HG02623 (cell line): ENCODE data around the gene SLF1.

Source experiments
- ATAC-seq: cut with Tn5 transposase; IDR thresholded peaks from one replicate; pipeline ENCODE4 v1.9.1; 2021; ENCODE audit warnings: moderate library complexity; ENCODE audit not compliant: unreplicated experiment

Gene SLF1

GRCh38 chr5:94660506-94660905 lies 42.0 kb downstream of the SLF1 start:
- ATAC-seq, result no peak

- no peak for ATAC-seq
Measured at GRCh38 chr5:94661086-94661485, 42.6 kb downstream of the SLF1 start.

- ATAC-seq, result no peak
Measured at GRCh38 chr5:94667937-94668336, 49.5 kb downstream of the SLF1 start.

- no peak for ATAC-seq
Measured at GRCh38 chr5:94670726-94671125, 52.3 kb downstream of the SLF1 start.

- no peak for ATAC-seq
Measured at GRCh38 chr5:94672746-94673145, 54.3 kb downstream of the SLF1 start.

GRCh38 chr5:94674490-94675382 lies 56.3 kb downstream of the SLF1 start:
- ATAC-seq, result no peak

GRCh38 chr5:94675965-94676618 lies 57.6 kb downstream of the SLF1 start:
- ATAC-seq, result no peak

GRCh38 chr5:94682814-94683520 lies 64.5 kb downstream of the SLF1 start:
- ATAC-seq, result no peak

GRCh38 chr5:94689908-94690307 lies 71.4 kb downstream of the SLF1 start:
- ATAC-seq, result no peak

- no peak for ATAC-seq
Measured at GRCh38 chr5:94690778-94691177, 72.3 kb downstream of the SLF1 start.

- no peak for ATAC-seq
Measured at GRCh38 chr5:94691291-94691690, 72.8 kb downstream of the SLF1 start.

GRCh38 chr5:94691949-94692348 lies 73.5 kb downstream of the SLF1 start:
- no peak for ATAC-seq

GRCh38 chr5:94692581-94692980 lies 74.1 kb downstream of the SLF1 start:
- ATAC-seq, result no peak

GRCh38 chr5:94693043-94693822 lies 74.8 kb downstream of the SLF1 start:
- peak; percentile 87 for ATAC-seq

- ATAC-seq, result no peak
Measured at GRCh38 chr5:94693845-94694370, 75.4 kb downstream of the SLF1 start.

GRCh38 chr5:94694671-94695070 lies 76.2 kb downstream of the SLF1 start:
- ATAC-seq, result no peak

- ATAC-seq, result no peak
Measured at GRCh38 chr5:94698197-94698596, 79.7 kb downstream of the SLF1 start.

- no peak for ATAC-seq
Measured at GRCh38 chr5:94699562-94699961, 81.1 kb downstream of the SLF1 start.

GRCh38 chr5:94700592-94700991 lies 82.1 kb downstream of the SLF1 start:
- peak; percentile 67 for ATAC-seq

- peak; percentile 56 for ATAC-seq
Measured at GRCh38 chr5:94702729-94703128, 84.3 kb downstream of the SLF1 start.

- no peak for ATAC-seq
Measured at GRCh38 chr5:94705427-94705826, 87.0 kb downstream of the SLF1 start.
